ENCODE data around the gene CNN2. TPM values are rescaled to one million over a fixed set of nuclear protein-coding genes. Genes with fewer than 3 reads are reported as not detected.

The CNN2 gene
- total and polyA plus RNA-seq, 9 of the 15 experiments (the other 6 are each of a cell fraction or from before 2014, with no cell fraction given), result 12.1 to 174 (median 52.7) TPM

DNA sequence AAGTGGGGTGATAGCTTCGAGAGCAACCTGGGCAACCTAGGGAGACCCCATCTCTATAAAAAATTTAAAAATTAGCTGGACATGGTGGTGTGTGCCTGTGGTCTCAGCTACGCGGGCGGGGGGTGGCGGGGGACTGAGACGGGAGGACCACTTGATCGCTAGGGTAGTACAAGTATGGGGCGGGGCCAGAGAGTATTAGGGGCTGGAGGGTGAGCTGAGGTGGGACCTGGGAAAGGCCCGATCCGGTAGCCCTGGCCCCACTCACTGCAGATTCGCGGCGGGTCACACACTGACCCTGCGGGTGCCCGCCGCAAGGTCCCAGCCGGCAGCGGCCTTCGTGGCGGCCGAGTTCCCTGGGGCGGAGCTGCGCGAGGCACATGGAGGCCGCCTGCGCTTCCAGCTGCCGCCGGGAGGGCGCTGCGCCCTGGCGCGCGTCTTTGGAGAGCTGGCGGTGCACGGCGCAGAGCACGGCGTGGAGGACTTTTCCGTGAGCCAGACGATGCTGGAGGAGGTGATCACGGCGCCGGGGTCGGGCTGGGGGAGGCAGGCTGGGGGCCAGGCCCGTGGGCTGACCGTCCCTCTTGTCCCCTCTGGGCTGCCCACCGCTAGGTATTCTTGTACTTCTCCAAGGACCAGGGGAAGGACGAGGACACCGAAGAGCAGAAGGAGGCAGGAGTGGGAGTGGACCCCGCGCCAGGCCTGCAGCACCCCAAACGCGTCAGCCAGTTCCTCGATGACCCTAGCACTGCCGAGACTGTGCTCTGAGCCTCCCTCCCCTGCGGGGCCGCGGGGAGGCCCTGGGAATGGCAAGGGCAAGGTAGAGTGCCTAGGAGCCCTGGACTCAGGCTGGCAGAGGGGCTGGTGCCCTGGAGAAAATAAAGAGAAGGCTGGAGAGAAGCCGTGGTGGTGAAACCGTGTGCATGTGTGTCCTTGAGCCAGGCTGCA, 38.5 kb downstream of the CNN2 start (continued):
- peak; percentile 28 for TF ChIP-seq HMGN3 (IDR thresholded peaks at IDR 0.05; ENCODE audit: borderline replicate concordance, extremely low read depth, insufficient read length, low read depth, low read length)
- TF ChIP-seq ZFX (CRISPR knock-in tag; IDR thresholded peaks at IDR 0.05), result peak; percentile 66
- TF ChIP-seq, protein P1, sequence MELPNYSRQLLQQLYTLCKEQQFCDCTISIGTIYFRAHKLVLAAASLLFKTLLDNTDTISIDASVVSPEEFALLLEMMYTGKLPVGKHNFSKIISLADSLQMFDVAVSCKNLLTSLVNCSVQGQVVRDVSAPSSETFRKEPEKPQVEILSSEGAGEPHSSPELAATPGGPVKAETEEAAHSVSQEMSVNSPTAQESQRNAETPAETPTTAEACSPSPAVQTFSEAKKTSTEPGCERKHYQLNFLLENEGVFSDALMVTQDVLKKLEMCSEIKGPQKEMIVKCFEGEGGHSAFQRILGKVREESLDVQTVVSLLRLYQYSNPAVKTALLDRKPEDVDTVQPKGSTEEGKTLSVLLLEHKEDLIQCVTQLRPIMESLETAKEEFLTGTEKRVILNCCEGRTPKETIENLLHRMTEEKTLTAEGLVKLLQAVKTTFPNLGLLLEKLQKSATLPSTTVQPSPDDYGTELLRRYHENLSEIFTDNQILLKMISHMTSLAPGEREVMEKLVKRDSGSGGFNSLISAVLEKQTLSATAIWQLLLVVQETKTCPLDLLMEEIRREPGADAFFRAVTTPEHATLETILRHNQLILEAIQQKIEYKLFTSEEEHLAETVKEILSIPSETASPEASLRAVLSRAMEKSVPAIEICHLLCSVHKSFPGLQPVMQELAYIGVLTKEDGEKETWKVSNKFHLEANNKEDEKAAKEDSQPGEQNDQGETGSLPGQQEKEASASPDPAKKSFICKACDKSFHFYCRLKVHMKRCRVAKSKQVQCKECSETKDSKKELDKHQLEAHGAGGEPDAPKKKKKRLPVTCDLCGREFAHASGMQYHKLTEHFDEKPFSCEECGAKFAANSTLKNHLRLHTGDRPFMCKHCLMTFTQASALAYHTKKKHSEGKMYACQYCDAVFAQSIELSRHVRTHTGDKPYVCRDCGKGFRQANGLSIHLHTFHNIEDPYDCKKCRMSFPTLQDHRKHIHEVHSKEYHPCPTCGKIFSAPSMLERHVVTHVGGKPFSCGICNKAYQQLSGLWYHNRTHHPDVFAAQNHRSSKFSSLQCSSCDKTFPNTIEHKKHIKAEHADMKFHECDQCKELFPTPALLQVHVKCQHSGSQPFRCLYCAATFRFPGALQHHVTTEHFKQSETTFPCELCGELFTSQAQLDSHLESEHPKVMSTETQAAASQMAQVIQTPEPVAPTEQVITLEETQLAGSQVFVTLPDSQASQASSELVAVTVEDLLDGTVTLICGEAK (IDR thresholded peaks at IDR 0.05), result no peak
- TF ChIP-seq, protein P1 (CRISPR knock-in tag; IDR thresholded peaks at IDR 0.05), result no peak
- TF ChIP-seq, protein P2, sequence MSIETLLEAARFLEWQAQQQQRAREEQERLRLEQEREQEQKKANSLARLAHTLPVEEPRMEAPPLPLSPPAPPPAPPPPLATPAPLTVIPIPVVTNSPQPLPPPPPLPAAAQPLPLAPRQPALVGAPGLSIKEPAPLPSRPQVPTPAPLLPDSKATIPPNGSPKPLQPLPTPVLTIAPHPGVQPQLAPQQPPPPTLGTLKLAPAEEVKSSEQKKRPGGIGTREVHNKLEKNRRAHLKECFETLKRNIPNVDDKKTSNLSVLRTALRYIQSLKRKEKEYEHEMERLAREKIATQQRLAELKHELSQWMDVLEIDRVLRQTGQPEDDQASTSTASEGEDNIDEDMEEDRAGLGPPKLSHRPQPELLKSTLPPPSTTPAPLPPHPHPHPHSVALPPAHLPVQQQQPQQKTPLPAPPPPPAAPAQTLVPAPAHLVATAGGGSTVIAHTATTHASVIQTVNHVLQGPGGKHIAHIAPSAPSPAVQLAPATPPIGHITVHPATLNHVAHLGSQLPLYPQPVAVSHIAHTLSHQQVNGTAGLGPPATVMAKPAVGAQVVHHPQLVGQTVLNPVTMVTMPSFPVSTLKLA (conservative IDR thresholded peaks at IDR 0.05), result peak; percentile 41 to 59; a peak in 3 of 4 replicates
- TF ChIP-seq HDAC2 (IDR thresholded peaks at IDR 0.05), result no peak
- TF ChIP-seq, protein P3, sequence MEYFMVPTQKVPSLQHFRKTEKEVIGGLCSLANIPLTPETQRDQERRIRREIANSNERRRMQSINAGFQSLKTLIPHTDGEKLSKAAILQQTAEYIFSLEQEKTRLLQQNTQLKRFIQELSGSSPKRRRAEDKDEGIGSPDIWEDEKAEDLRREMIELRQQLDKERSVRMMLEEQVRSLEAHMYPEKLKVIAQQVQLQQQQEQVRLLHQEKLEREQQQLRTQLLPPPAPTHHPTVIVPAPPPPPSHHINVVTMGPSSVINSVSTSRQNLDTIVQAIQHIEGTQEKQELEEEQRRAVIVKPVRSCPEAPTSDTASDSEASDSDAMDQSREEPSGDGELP (CRISPR knock-in tag; IDR thresholded peaks at IDR 0.05; ENCODE audit: borderline replicate concordance), result peak; percentile 43; the same call in 1 of the 2 replicates
- TF ChIP-seq POLR2G (IDR thresholded peaks at IDR 0.05; ENCODE audit: low read depth, low read length), result peak; percentile 54
- TF ChIP-seq, protein P4, sequence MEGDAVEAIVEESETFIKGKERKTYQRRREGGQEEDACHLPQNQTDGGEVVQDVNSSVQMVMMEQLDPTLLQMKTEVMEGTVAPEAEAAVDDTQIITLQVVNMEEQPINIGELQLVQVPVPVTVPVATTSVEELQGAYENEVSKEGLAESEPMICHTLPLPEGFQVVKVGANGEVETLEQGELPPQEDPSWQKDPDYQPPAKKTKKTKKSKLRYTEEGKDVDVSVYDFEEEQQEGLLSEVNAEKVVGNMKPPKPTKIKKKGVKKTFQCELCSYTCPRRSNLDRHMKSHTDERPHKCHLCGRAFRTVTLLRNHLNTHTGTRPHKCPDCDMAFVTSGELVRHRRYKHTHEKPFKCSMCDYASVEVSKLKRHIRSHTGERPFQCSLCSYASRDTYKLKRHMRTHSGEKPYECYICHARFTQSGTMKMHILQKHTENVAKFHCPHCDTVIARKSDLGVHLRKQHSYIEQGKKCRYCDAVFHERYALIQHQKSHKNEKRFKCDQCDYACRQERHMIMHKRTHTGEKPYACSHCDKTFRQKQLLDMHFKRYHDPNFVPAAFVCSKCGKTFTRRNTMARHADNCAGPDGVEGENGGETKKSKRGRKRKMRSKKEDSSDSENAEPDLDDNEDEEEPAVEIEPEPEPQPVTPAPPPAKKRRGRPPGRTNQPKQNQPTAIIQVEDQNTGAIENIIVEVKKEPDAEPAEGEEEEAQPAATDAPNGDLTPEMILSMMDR (IDR thresholded peaks at IDR 0.05 in 2 of 3, conservative IDR thresholded peaks at IDR 0.05 in 1 of 3; ENCODE audit: insufficient read depth in 2 of 3, low read depth in 1 of 3, low read length in 3 of 3), result peak; percentile 46 to 66 (median 52); a peak in 5 of 6 replicates
- TF ChIP-seq RB1 (IDR thresholded peaks at IDR 0.05; ENCODE audit: low read depth), result peak; percentile 40; the same call in 1 of the 2 replicates
- TF ChIP-seq CCNT2 (IDR thresholded peaks at IDR 0.05; ENCODE audit: borderline replicate concordance, extremely low read depth, insufficient read length, low read depth, low read length), result peak; percentile 34
